B cell (primary cell): ENCODE data around the gene ERMARD. TPM values are rescaled to one million over a fixed set of nuclear protein-coding genes. Genes with fewer than 3 reads are reported as not detected.

Source experiments
- ATAC-seq: fragments of 200-7000 bp; cut with Tn5 transposase; one replicate; pipeline ENCODE4 v1.10.0; 2021; ENCODE audit warnings: low read depth, mild to moderate bottlenecking, moderate number of reproducible peaks, moderate library complexity
- CTCF ChIA-PET: fragments of 350-600 bp; sonication (Branson Sonifier 250); formaldehyde crosslinking; loops from one replicate; lab custom pipeline; 2021; ENCODE audit warnings: antibody characterized with exemption, inconsistent platforms; lab: Charles Lee
- POLR2A ChIA-PET: fragments of 350-600 bp; sonication (Branson Sonifier 250); formaldehyde crosslinking; loops from one replicate; lab custom pipeline; 2021; ENCODE audit warnings: antibody characterized with exemption; lab: Charles Lee
- DNase-seq: peaks from one replicate; pipeline ENCODE4 v3.0.0; 2013
- H2AFZ ChIP-seq: 2 replicates; pipeline ENCODE4 v1.6.1; 2012; ENCODE audit warnings: mild to moderate bottlenecking, low read depth, low read length; ENCODE audit not compliant: insufficient read depth, poor library complexity, severe bottlenecking
- H3K27ac ChIP-seq, 2 donors: 1 replicate in 1 of 2; 2 replicates in 1 of 2; pipeline ENCODE4 v1.5.1; 2012 to 2013; ENCODE audit warnings: low read length in 2 of 2, mild to moderate bottlenecking in 2 of 2, moderate library complexity in 1 of 2
- H3K27me3 ChIP-seq, 4 experiments: fragments of 200-600 bp in 1 of 4; sonication (generic) in 1 of 4; replicated peaks in 1 of 4; 1 replicate in 2 of 4; 2 replicates in 2 of 4; pipeline versions ENCODE4 v1.6.1 to v1.7.0; 2013 to 2016; ENCODE audit warnings: low read length in 3 of 4, mild to moderate bottlenecking in 2 of 4, mixed read lengths in 1 of 4, moderate library complexity in 1 of 4; ENCODE audit not compliant: insufficient read depth in 4 of 4, control insufficient read depth in 3 of 4; ENCODE audit errors: control extremely low read depth in 1 of 4
- H3K36me3 ChIP-seq, 2 experiments: replicated peaks in 1 of 2; 1 replicate in 1 of 2; 2 replicates in 1 of 2; pipeline versions ENCODE4 v1.6.1 to v1.7.1; 2013; ENCODE audit warnings: low read length in 1 of 2; ENCODE audit not compliant: insufficient read depth in 2 of 2, control insufficient read depth in 1 of 2; ENCODE audit errors: control extremely low read depth in 1 of 2, extremely low read depth in 1 of 2
- H3K4me1 ChIP-seq, 2 donors: fragments of 200-600 bp in 1 of 2; sonication (generic) in 1 of 2; 1 replicate in 1 of 2; 2 replicates in 1 of 2; pipeline versions ENCODE4 v1.5.1 to v1.6.1; 2013 to 2017; ENCODE audit warnings: low read length in 2 of 2; ENCODE audit not compliant: control insufficient read depth in 2 of 2, insufficient read depth in 2 of 2
- H3K4me2 ChIP-seq: replicated peaks from 2 replicates; pipeline ENCODE3; 2012; ENCODE audit warnings: mild to moderate bottlenecking, low read depth, low read length; ENCODE audit not compliant: poor library complexity, severe bottlenecking
- H3K4me3 ChIP-seq, 5 experiments: fragments of 200-600 bp in 1 of 5; sonication (generic) in 1 of 5; 1 replicate in 3 of 5; 2 replicates in 2 of 5; pipeline versions ENCODE4 v1.5.1 to v1.7.0; 2011 to 2016; ENCODE audit warnings: low read length in 4 of 5, mild to moderate bottlenecking in 4 of 5, low read depth in 2 of 5, control low read depth in 1 of 5, moderate library complexity in 1 of 5; ENCODE audit not compliant: insufficient read depth in 1 of 5; ENCODE audit errors: control extremely low read depth in 1 of 5, extremely low read depth in 1 of 5
- H3K79me2 ChIP-seq: fragments of 200-600 bp; sonication (generic); one replicate; pipeline ENCODE4 v1.6.0; 2016; ENCODE audit warnings: low read length; ENCODE audit not compliant: control insufficient read depth, insufficient read depth
- H3K9ac ChIP-seq: fragments of 200-600 bp; sonication (generic); 2 replicates; pipeline ENCODE4 v1.6.1; 2017; ENCODE audit warnings: mild to moderate bottlenecking, low read length, moderate library complexity
- H3K9me3 ChIP-seq, 3 donors: one replicate each; pipeline versions ENCODE4 v1.6.1 to v1.7.1; 2013; ENCODE audit warnings: low read length in 2 of 3; ENCODE audit not compliant: control insufficient read depth in 2 of 3, insufficient read depth in 1 of 3; ENCODE audit errors: control extremely low read depth in 1 of 3
- H4K20me1 ChIP-seq: 2 replicates; pipeline ENCODE4 v1.6.0; 2012; ENCODE audit warnings: mild to moderate bottlenecking, low read length; ENCODE audit not compliant: insufficient read depth, control insufficient read depth, poor library complexity, severe bottlenecking
- H3K27ac Mint-ChIP-seq: one replicate; pipeline ENCODE4 v1.8.0; 2021; ENCODE audit warnings: mixed read lengths
- H3K27me3 Mint-ChIP-seq: one replicate; pipeline ENCODE4 v1.8.0; 2021; ENCODE audit warnings: mixed read lengths
- H3K4me1 Mint-ChIP-seq: one replicate; pipeline ENCODE4 v1.8.0; 2021; ENCODE audit warnings: mixed read lengths
- H3K4me3 Mint-ChIP-seq: one replicate; pipeline ENCODE4 v1.8.0; 2021; ENCODE audit warnings: mixed read lengths
- H3K9me3 Mint-ChIP-seq: one replicate; pipeline ENCODE4 v1.8.0; 2022; ENCODE audit warnings: mixed read lengths; ENCODE audit not compliant: insufficient read depth
- EZH2 ChIP-seq: IDR thresholded peaks from 2 replicates; pipeline ENCODE4 v1.6.1; 2012; ENCODE audit warnings: borderline replicate concordance, low read depth, mild to moderate bottlenecking, moderate library complexity, low read length; ENCODE audit not compliant: insufficient read depth, poor library complexity, severe bottlenecking
- WGBS: methylation state at CpG from one replicate; pipeline ENCODE4 v1.1.5; 2013; ENCODE audit warnings: missing lambda C conversion rate; ENCODE audit not compliant: insufficient coverage; 5-methylcytosine and 5-hydroxymethylcytosine counted together
- intact Hi-C: fragments of 100-400 bp; cut with micrococcal nuclease; formaldehyde crosslinking; loops from one replicate; pipeline ENCODE4 v1.10.0; 2022
- polyA plus RNA-seq: library from polyadenylated mRNA; depleted of rRNA; stranded (reverse); fragments of >200 nt; gene quantifications from 2 replicates; pipeline ENCODE4 v1.2.3, GENCODE V29; 2012
- total RNA-seq, 2 donors: library from RNA; stranded (reverse); fragments of 120-200 nt in 1 of 2; gene quantifications; 1 replicate in 1 of 2; 2 replicates in 1 of 2; pipeline versions ENCODE4 v1.2.3 to v1.2.4, GENCODE V29; 2013 to 2022
- TF ChIP-seq, protein P1 (sequence below): fragments of 200-600 bp; IDR thresholded peaks from one replicate; pipeline ENCODE4 v1.8.0; 2022; ENCODE audit warnings: antibody characterized with exemption, mild to moderate bottlenecking

ERMARD gene
- total and polyA plus RNA-seq, 2 donors (not counting 1 experiment from before 2014, with no cell fraction given), result 42.8 to 65.1 TPM

DNA sequence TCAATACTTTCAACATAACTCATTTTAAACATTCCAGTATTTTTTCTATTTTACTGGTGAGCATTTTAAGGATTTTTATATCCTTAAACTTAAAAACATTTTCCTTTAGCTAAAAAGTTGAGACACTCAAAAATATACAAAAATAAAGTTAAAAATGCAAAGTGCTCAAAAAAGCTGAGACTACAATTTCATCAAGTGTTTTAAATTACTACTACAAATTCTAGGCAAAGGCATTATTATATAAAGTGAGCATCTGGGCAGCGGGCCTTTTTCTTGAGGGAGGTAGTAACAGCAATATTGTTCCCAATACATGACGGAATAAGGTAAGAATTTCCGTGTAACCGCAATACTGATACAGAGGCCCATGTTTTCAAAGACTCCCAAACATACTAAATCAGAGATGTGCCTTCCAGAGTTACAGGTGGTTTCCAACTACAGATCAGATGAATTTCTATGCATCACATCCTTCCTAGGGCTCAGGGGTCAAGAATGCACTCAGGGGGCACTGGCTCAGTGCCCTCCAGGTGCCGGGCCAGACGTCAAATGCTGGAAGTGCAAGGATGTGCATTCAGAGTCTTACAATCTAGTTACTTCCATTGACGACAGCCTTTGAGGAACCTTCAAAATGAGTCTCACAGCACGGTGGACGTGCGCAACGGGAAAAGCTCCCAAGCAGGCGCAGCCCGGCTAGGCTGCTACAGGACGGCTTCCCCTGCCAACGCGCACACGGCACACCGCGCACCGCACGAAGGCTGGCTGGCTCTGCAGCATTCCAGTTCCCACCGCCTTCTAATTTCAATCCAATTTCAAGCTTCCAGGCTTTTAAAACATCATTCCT is 28.8 kb upstream of the ERMARD start:
- H3K4me2 ChIP-seq, result peak overlapping the region; percentile 80
- H2AFZ ChIP-seq, result peak overlapping the region; percentile 84
- peaks cover 17 to 18% of the 10 kb centered on the region in 2 donors for H3K4me1 ChIP-seq
- peak overlapping the region; percentile 72 for H3K9ac ChIP-seq
- H3K9me3 Mint-ChIP-seq, result no peaks in the 10 kb centered on the region
- no peaks in the 10 kb centered on the region for H3K27me3 ChIP-seq
- TF ChIP-seq EZH2, result no peak
- TF ChIP-seq, protein P1, sequence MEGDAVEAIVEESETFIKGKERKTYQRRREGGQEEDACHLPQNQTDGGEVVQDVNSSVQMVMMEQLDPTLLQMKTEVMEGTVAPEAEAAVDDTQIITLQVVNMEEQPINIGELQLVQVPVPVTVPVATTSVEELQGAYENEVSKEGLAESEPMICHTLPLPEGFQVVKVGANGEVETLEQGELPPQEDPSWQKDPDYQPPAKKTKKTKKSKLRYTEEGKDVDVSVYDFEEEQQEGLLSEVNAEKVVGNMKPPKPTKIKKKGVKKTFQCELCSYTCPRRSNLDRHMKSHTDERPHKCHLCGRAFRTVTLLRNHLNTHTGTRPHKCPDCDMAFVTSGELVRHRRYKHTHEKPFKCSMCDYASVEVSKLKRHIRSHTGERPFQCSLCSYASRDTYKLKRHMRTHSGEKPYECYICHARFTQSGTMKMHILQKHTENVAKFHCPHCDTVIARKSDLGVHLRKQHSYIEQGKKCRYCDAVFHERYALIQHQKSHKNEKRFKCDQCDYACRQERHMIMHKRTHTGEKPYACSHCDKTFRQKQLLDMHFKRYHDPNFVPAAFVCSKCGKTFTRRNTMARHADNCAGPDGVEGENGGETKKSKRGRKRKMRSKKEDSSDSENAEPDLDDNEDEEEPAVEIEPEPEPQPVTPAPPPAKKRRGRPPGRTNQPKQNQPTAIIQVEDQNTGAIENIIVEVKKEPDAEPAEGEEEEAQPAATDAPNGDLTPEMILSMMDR, result no peak
- H3K4me3 ChIP-seq, result peak overlapping the region; percentile 58 to 95 (median 77)
- H3K36me3 ChIP-seq, result peaks cover 0 to 6% of the 10 kb centered on the region in 2 experiments
- no peaks in the 10 kb centered on the region for H3K27me3 Mint-ChIP-seq
- CTCF ChIA-PET, result interaction anchor here (1.3 to 2.0 kb wide), 2 partner anchors 20 to 21 kb away, joined by 3 to 8 read pairs; partner anchors contain the start of genes C6orf120 and WDR27
- peaks cover 41% of the 10 kb centered on the region for H3K79me2 ChIP-seq
- peak; percentile 66 for DNase-seq
- H3K27ac Mint-ChIP-seq, result peak overlapping the region; percentile 89
- peak overlapping the region; percentile 77 to 88 for H3K27ac ChIP-seq
- H3K4me3 Mint-ChIP-seq, result peak overlapping the region; percentile 90
- H3K9me3 ChIP-seq, result no peaks in the 10 kb centered on the region
- WGBS, result 3% methylated on average over 20 of the region's 22 CpGs
- POLR2A ChIA-PET, result interaction anchor here (1.3 to 3.1 kb wide), 2 partner anchors 21 to 830 kb away, joined by 3 to 28 read pairs; partner anchors contain the start of genes C6orf120 and WDR27
- H4K20me1 ChIP-seq, result no peaks in the 10 kb centered on the region
- no peak for ATAC-seq
- intact Hi-C loops, result loop anchor here (1.0 to 10.0 kb wide), 3 partner anchors 20 to 572 kb away; partner anchors contain the start of genes C6orf120, DLL1, DYNLT2 and ERMARD
- peaks cover 33% of the 10 kb centered on the region for H3K4me1 Mint-ChIP-seq
